Aorta (tissue), 5 donors: Measurements from ENCODE around the gene UGT1A7. TPM values are rescaled to one million over a fixed set of nuclear protein-coding genes. Genes with fewer than 3 reads are reported as not detected.

Source experiments
- ATAC-seq: fragments of 200-7000 bp; cut with Tn5 transposase; one replicate; pipeline ENCODE4 v1.9.1; 2022; ENCODE audit warnings: moderate library complexity; ENCODE audit not compliant: low FRiP score
- DNase-seq, 2 donors: peaks; one replicate each; pipeline ENCODE4 v3.0.0-alpha.2; 2020
- H3K27ac ChIP-seq, 2 donors: one replicate each; pipeline ENCODE4 v1.5.1; 2013; ENCODE audit warnings: low read length in 2 of 2, mild to moderate bottlenecking in 2 of 2, moderate library complexity in 2 of 2, control low read depth in 1 of 2, inconsistent platforms in 1 of 2, low read depth in 1 of 2
- H3K27me3 ChIP-seq, 2 donors: one replicate each; pipeline ENCODE4 v1.6.1; 2013; ENCODE audit warnings: control low read depth in 1 of 2, low read length in 1 of 2, mild to moderate bottlenecking in 1 of 2, moderate library complexity in 1 of 2; ENCODE audit not compliant: insufficient read depth in 2 of 2, control insufficient read depth in 1 of 2
- H3K36me3 ChIP-seq, 2 donors: one replicate each; pipeline ENCODE4 v1.6.1; 2013; ENCODE audit warnings: control low read depth in 1 of 2, low read length in 1 of 2, mild to moderate bottlenecking in 1 of 2; ENCODE audit not compliant: insufficient read depth in 2 of 2, control insufficient read depth in 1 of 2
- H3K4me1 ChIP-seq, 2 donors: one replicate each; pipeline ENCODE4 v1.6.1; 2013; ENCODE audit warnings: low read length in 2 of 2, control low read depth in 1 of 2, mild to moderate bottlenecking in 1 of 2, moderate library complexity in 1 of 2; ENCODE audit not compliant: insufficient read depth in 2 of 2, control insufficient read depth in 1 of 2
- H3K4me3 ChIP-seq, 2 donors: one replicate each; pipeline ENCODE4 v1.5.1; 2013; ENCODE audit warnings: low read length in 2 of 2, control low read depth in 1 of 2, mild to moderate bottlenecking in 1 of 2
- H3K9me3 ChIP-seq: one replicate; pipeline ENCODE4 v1.6.1; 2013; ENCODE audit warnings: mild to moderate bottlenecking, low read length; ENCODE audit not compliant: control insufficient read depth
- WGBS, 2 donors: extraction: QIAGEN DNeasy Blood & Tissue Kit; methylation state at CpG; one replicate each; pipeline ENCODE4 v1.1.7; 2013; 5-methylcytosine and 5-hydroxymethylcytosine counted together
- intact Hi-C, 2 donors: fragments of 100-400 bp; cut with DNase I; formaldehyde crosslinking; loops; one replicate each; pipeline versions ENCODE4 v1.14.2 to v1.15.0; 2022
- polyA plus RNA-seq, 2 donors: library from polyadenylated mRNA; stranded (reverse); fragments of 200-250 nt; gene quantifications; one replicate each; pipeline ENCODE4 v1.2.3, GENCODE V29; 2013
- total RNA-seq, 2 donors: library from RNA; stranded (reverse); fragmentation: NEBNext Ultra II Directional; extraction: Animal tissue kit (Norgen Biotek cat#: 25700); gene quantifications; one replicate each; pipeline ENCODE4 v1.2.1, GENCODE V29; 2021
- donor health status: healthy with polysubstance abuse.
- donor health status: Bipolar disorder and iron deficiency.
- donor health status: DM: no; HTN: no; CAD: no.
- donor health status: DM: no; HTN: no; CAD: no.
- donor health status: DM: yes; HTN: yes; CAD: no.

Gene UGT1A7
- total and polyA plus RNA-seq, 4 donors: 0.05 to 1.8 TPM; not detected in 2

GRCh38 chr2:233674314-233674713 lies 7.4 kb upstream of the UGT1A7 start:
- ATAC-seq: no peak
- Histone ChIP-seq H3K9me3 (no peaks in the 10 kb centered on the region), H3K4me3 (no peak overlapping the region), H3K27ac (no peak overlapping the region), H3K4me1 (no peaks in the 10 kb centered on the region), H3K27me3 (no peaks in the 10 kb centered on the region), H3K36me3 (no peaks in the 10 kb centered on the region)
- 40 to 42% methylated on average over 1 of the region's 1 CpG for WGBS, 2 donors
- no peak for DNase-seq
- intact Hi-C loops: no loop called here

- DNase-seq (no peak), ATAC-seq (no peak)
- Histone ChIP-seq H3K36me3 (no peaks in the 10 kb centered on the region), H3K4me3 (no peak overlapping the region), H3K27me3 (no peaks in the 10 kb centered on the region), H3K4me1 (no peaks in the 10 kb centered on the region), H3K27ac (no peak overlapping the region), H3K9me3 (no peaks in the 10 kb centered on the region)
- intact Hi-C loops: no loop called here
- WGBS, 2 donors: 16 to 23% methylated on average over 4 of the region's 4 CpGs
These were observed 6.7 kb upstream of the UGT1A7 start for GRCh38 chr2:233674995-233675394.

DNA sequence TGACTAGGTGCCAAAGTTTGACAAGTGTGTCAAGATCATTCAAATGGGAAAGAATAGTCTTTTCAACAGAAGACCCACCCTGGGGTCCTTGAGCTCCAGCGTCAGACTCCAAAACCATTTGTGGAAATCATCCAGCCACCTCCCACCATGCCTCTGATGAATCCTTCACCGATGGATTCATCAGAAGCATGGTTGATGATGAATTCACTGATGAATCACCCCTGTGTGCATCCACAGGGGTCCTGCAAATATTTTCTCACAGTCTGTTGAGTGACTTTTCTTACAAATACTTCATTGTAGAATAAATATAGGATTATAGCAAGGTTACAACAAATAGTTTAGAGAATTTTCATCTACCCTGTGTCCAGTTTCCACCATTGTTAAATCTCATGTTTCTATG lies 5.7 kb upstream of the UGT1A7 start:
- DNase-seq: no peak
- no peak overlapping the region for H3K27ac ChIP-seq
- WGBS, 2 donors: 80 to 85% methylated on average over 2 of the region's 2 CpGs
- H3K36me3 ChIP-seq: no peaks in the 10 kb centered on the region
- no peak overlapping the region for H3K4me3 ChIP-seq
- intact Hi-C loops: no loop called here
- H3K27me3 ChIP-seq: no peaks in the 10 kb centered on the region
- no peaks in the 10 kb centered on the region for H3K4me1 ChIP-seq
- ATAC-seq: no peak
- no peaks in the 10 kb centered on the region for H3K9me3 ChIP-seq

- intact Hi-C loops: no loop called here
- DNase-seq (no peak), ATAC-seq (no peak)
- 54 to 65% methylated on average over 4 of the region's 4 CpGs for WGBS, 2 donors
- Histone ChIP-seq H3K27ac (no peak overlapping the region), H3K36me3 (no peaks in the 10 kb centered on the region), H3K9me3 (no peaks in the 10 kb centered on the region), H3K4me3 (no peak overlapping the region), H3K27me3 (no peaks in the 10 kb centered on the region), H3K4me1 (no peaks in the 10 kb centered on the region)
These were observed 2.5 kb upstream of the UGT1A7 start for GRCh38 chr2:233679196-233679595.

GRCh38 chr2:233680361-233681045 lies 1.2 kb upstream of the UGT1A7 start:
- no peak overlapping the region for H3K4me3 ChIP-seq
- no peaks in the 10 kb centered on the region for H3K4me1 ChIP-seq
- H3K27me3 ChIP-seq: no peaks in the 10 kb centered on the region
- WGBS, 2 donors: 80 to 87% methylated on average over 4 of the region's 4 CpGs
- H3K27ac ChIP-seq: no peak overlapping the region
- intact Hi-C loops: no loop called here
- DNase-seq (no peak), ATAC-seq (no peak)
- no peaks in the 10 kb centered on the region for H3K36me3 ChIP-seq
- H3K9me3 ChIP-seq: no peaks in the 10 kb centered on the region

DNA sequence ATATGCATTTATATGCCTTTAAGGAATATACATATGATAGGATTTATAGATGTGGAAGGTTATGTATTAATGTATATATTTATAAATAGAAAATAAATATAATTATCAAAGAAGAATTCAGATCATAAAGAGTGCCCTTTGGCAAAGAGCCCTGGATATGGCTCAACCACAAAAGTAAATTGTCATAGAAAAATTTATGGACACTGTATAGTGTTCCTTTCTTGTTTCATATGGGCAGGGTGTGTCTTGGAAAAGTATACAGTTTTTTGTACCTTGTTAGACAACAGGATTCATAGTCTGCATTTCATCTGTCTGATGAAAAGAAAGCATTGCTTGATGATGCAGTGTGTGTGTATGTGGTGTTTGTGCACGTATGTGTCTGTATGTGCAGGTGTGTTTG lies 2.9 kb downstream of the UGT1A7 start:
- DNase-seq (no peak), ATAC-seq (no peak)
- Histone ChIP-seq H3K4me1 (no peaks in the 10 kb centered on the region), H3K9me3 (no peaks in the 10 kb centered on the region), H3K27me3 (no peaks in the 10 kb centered on the region), H3K4me3 (no peak overlapping the region), H3K36me3 (no peaks in the 10 kb centered on the region), H3K27ac (no peak overlapping the region)
- intact Hi-C loops: no loop called here
- 80 to 93% methylated on average over 1 of the region's 1 CpG for WGBS, 2 donors

DNA sequence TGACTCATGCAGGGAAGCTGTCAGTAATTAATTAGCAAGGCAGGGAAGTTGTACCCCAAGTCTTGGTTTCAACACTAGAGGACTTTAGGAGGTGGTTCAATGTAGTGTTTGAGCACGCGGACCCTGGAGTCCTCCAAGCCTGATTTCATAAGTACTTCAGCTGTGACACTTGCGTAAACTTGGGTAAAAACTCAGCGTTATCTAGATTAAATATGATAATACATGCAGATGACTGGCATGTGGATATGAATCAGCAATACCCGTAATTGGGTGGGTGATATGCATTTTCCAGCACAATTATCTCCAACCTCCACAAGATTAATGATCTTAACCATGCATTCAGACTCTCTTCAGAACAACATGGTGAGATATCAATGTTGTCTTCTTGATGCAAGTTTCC lies 5.2 kb downstream of the UGT1A7 start:
- 80 to 92% methylated on average over 5 of the region's 5 CpGs for WGBS, 2 donors
- Histone ChIP-seq H3K27me3 (no peaks in the 10 kb centered on the region), H3K36me3 (no peaks in the 10 kb centered on the region), H3K4me1 (no peaks in the 10 kb centered on the region), H3K27ac (no peak overlapping the region), H3K9me3 (no peaks in the 10 kb centered on the region), H3K4me3 (no peak overlapping the region)
- intact Hi-C loops: no loop called here
- ATAC-seq (no peak), DNase-seq (no peak)

DNA sequence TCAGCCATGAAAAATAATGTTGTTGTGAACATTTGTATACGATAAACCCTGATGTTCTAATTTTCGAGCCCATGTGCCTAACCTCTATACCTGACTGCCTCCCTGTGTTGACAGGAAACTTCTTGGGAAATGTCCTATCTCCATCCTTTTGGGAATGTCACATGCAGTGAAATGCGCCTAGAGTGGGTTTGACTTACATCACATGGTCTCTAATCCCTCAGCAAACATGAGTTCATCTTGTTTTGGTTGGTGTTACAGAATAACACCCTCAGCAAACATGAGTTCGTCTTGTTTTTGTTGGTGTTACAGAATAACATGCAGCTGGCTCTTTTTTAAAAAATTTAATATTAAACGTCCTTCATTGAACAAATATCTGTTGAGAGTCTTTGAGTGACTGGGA lies 6.6 kb downstream of the UGT1A7 start:
- intact Hi-C loops: no loop called here
- no peak for DNase-seq
- WGBS, 2 donors: 83 to 84% methylated on average over 5 of the region's 5 CpGs

DNA sequence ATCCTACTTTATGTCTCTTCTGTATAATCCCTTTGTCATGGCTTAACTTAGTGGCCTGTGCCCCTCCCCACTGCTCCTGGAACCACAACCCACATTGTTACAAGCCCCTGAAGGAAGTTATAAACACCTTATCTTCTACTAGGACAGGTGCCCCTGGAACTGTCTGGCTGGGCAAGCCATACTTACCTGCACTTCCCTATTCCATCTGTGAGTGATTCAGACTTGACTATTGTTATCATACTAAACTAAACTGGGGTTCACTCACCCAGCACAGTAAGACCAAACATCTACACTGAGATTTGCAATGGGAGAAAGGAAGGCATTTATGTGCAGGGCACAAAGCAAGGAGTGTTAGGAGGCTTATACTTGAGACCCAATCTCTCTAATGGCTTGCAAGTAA lies 7.3 kb downstream of the UGT1A7 start:
- no peaks in the 10 kb centered on the region for H3K4me1 ChIP-seq
- H3K9me3 ChIP-seq: no peaks in the 10 kb centered on the region
- H3K4me3 ChIP-seq: no peak overlapping the region
- intact Hi-C loops: no loop called here
- no peaks in the 10 kb centered on the region for H3K27me3 ChIP-seq
- DNase-seq (no peak), ATAC-seq (no peak)
- H3K27ac ChIP-seq: no peak overlapping the region
- no peaks in the 10 kb centered on the region for H3K36me3 ChIP-seq

More for the DNA sequence above, 6.6 kb downstream of the UGT1A7 start:
- H3K4me1 ChIP-seq: no peaks in the 10 kb centered on the region
- H3K9me3 ChIP-seq: no peaks in the 10 kb centered on the region
- ATAC-seq: no peak
- H3K4me3 ChIP-seq: no peak overlapping the region
- no peaks in the 10 kb centered on the region for H3K27me3 ChIP-seq
- H3K27ac ChIP-seq: no peak overlapping the region
- no peaks in the 10 kb centered on the region for H3K36me3 ChIP-seq
